Fibroblast of skin of left biceps (primary cell): Measurements from ENCODE around the gene SPATA32.
"Not testable (repeated sequence)": the region's sequence is repeated elsewhere in the genome, so short reads cannot be mapped to it uniquely, and the experiment has no call there.

ENCODE experiments used
- DNase-seq, 2 experiments: peaks; one replicate each; pipeline ENCODE4 v3.0.0-alpha.2; 2013; ENCODE audit warnings: low read depth in 2 of 2

The SPATA32 gene

GRCh38 chr17:45271603-45272002 is 9.7 kb upstream of the SPATA32 start:
- no peak for DNase-seq

- no peak for DNase-seq
Measured at GRCh38 chr17:45270828-45271418, 9.0 kb upstream of the SPATA32 start.

GRCh38 chr17:45269912-45270311 is 8.0 kb upstream of the SPATA32 start:
- no peak for DNase-seq

- no peak for DNase-seq
Measured at GRCh38 chr17:45267436-45268055, 5.7 kb upstream of the SPATA32 start.

- DNase-seq = no peak
Measured at GRCh38 chr17:45266372-45266926, 4.6 kb upstream of the SPATA32 start.

- peak; percentile 33 to 43 for DNase-seq
Measured at GRCh38 chr17:45265821-45266220, 3.9 kb upstream of the SPATA32 start.

- DNase-seq = no peak
Measured at GRCh38 chr17:45264988-45265387, 3.1 kb upstream of the SPATA32 start.

- no peak for DNase-seq
Measured at GRCh38 chr17:45264430-45264829, 2.5 kb upstream of the SPATA32 start.

- DNase-seq = no peak
Measured at GRCh38 chr17:45263477-45263860, 1.6 kb upstream of the SPATA32 start.

GRCh38 chr17:45262516-45263476 is 902 bp upstream of the SPATA32 start:
- DNase-seq = no peak

GRCh38 chr17:45260204-45260783 is 1.6 kb downstream of the SPATA32 start:
- DNase-seq = no peak

GRCh38 chr17:45258981-45259380 is 2.9 kb downstream of the SPATA32 start:
- DNase-seq = no peak

GRCh38 chr17:45257115-45257514 is 4.8 kb downstream of the SPATA32 start:
- DNase-seq = no peak

GRCh38 chr17:45256114-45256966 is 5.6 kb downstream of the SPATA32 start:
- no peak for DNase-seq

- DNase-seq = no peak
Measured at GRCh38 chr17:45255358-45255757, 6.5 kb downstream of the SPATA32 start.

GRCh38 chr17:45253879-45254278 is 8.0 kb downstream of the SPATA32 start:
- no peak for DNase-seq

GRCh38 chr17:45253237-45253636 is 8.7 kb downstream of the SPATA32 start:
- DNase-seq = not testable (repeated sequence)

- DNase-seq = no peak
Measured at GRCh38 chr17:45251931-45252330, 10.0 kb downstream of the SPATA32 start.

GRCh38 chr17:45248132-45248957 is 13.5 kb downstream of the SPATA32 start:
- no peak for DNase-seq
